HK-2 (cell line): Measurements from ENCODE around the gene ACOT12.

Experiments
- DNase-seq: peaks from one replicate; pipeline ENCODE4 v3.0.0-alpha.2; 2018; ENCODE audit not compliant: unreplicated experiment

Gene ACOT12

GRCh38 chr5:81400375-81400774 is 6.4 kb upstream of the ACOT12 start:
- DNase-seq, result no peak

GRCh38 chr5:81398741-81399140 is 4.8 kb upstream of the ACOT12 start:
- no peak for DNase-seq

- no peak for DNase-seq
Measured at GRCh38 chr5:81397176-81397575, 3.2 kb upstream of the ACOT12 start.

- DNase-seq, result no peak
Measured at GRCh38 chr5:81395262-81395661, 1.3 kb upstream of the ACOT12 start.

- DNase-seq, result no peak
Measured at GRCh38 chr5:81393430-81393782, 528 bp downstream of the ACOT12 start.

GRCh38 chr5:81389025-81389424 is 4.9 kb downstream of the ACOT12 start:
- DNase-seq, result no peak

GRCh38 chr5:81388169-81388568 is 5.8 kb downstream of the ACOT12 start:
- no peak for DNase-seq

- no peak for DNase-seq
Measured at GRCh38 chr5:81383867-81384266, 10.1 kb downstream of the ACOT12 start.

- DNase-seq, result no peak
Measured at GRCh38 chr5:81371354-81371876, 22.5 kb downstream of the ACOT12 start.

GRCh38 chr5:81370912-81371311 is 23.0 kb downstream of the ACOT12 start:
- DNase-seq, result no peak

GRCh38 chr5:81365541-81365940 is 28.4 kb downstream of the ACOT12 start:
- no peak for DNase-seq

GRCh38 chr5:81363093-81363871 is 30.7 kb downstream of the ACOT12 start:
- DNase-seq, result no peak

GRCh38 chr5:81361600-81361999 is 32.3 kb downstream of the ACOT12 start:
- DNase-seq, result no peak

GRCh38 chr5:81360640-81361039 is 33.3 kb downstream of the ACOT12 start:
- no peak for DNase-seq

GRCh38 chr5:81359881-81360280 is 34.1 kb downstream of the ACOT12 start:
- DNase-seq, result no peak

- no peak for DNase-seq
Measured at GRCh38 chr5:81359108-81359507, 34.8 kb downstream of the ACOT12 start.

- DNase-seq, result no peak
Measured at GRCh38 chr5:81355291-81356251, 38.4 kb downstream of the ACOT12 start.

GRCh38 chr5:81354093-81354492 is 39.8 kb downstream of the ACOT12 start:
- no peak for DNase-seq

GRCh38 chr5:81353189-81353588 is 40.7 kb downstream of the ACOT12 start:
- DNase-seq, result no peak

GRCh38 chr5:81350507-81350906 is 43.4 kb downstream of the ACOT12 start:
- no peak for DNase-seq

GRCh38 chr5:81349161-81349560 is 44.8 kb downstream of the ACOT12 start:
- DNase-seq, result no peak

GRCh38 chr5:81345411-81346003 is 48.4 kb downstream of the ACOT12 start:
- no peak for DNase-seq
